LNCaP clone FGC (cell line): ENCODE results near the gene C3orf62.
"Not testable (repeated sequence)": the region's sequence is repeated elsewhere in the genome, so short reads cannot be mapped to it uniquely, and the experiment has no call there.

Source experiments
- DNase-seq: peaks from one replicate; pipeline ENCODE4 v3.0.0-alpha.2; 2011; ENCODE audit warnings: low read depth
- H3K4me3 ChIP-seq: 2 replicates; pipeline ENCODE4 v1.5.1; 2011; ENCODE audit warnings: mild to moderate bottlenecking, low read depth, low read length, control low read depth
- CTCF ChIP-seq: IDR thresholded peaks from 2 replicates; pipeline ENCODE4 v1.5.1; 2012; ENCODE audit warnings: mild to moderate bottlenecking; ENCODE audit not compliant: control insufficient read depth, insufficient read depth; ENCODE audit errors: extremely low read depth

Gene C3orf62

GRCh38 chr3:49255718-49256511 is 21.1 kb downstream of the C3orf62 start:
- no peak for TF ChIP-seq CTCF
- H3K4me3 ChIP-seq: no peak overlapping the region
- no peak for DNase-seq

GRCh38 chr3:49255112-49255511 is 21.9 kb downstream of the C3orf62 start:
- no peak for TF ChIP-seq CTCF

GRCh38 chr3:49253512-49253911 is 23.5 kb downstream of the C3orf62 start:
- no peak for DNase-seq
- H3K4me3 ChIP-seq: no peak overlapping the region
- TF ChIP-seq CTCF: no peak

More at GRCh38 chr3:49255112-49255511, 21.9 kb downstream of the C3orf62 start:
- no peak overlapping the region for H3K4me3 ChIP-seq
- DNase-seq: no peak

GRCh38 chr3:49248840-49249227 is 28.2 kb downstream of the C3orf62 start:
- no peak overlapping the region for H3K4me3 ChIP-seq
- peak; percentile 23 for DNase-seq
- no peak for TF ChIP-seq CTCF

- H3K4me3 ChIP-seq: no peak overlapping the region
- TF ChIP-seq CTCF: 0 out of 2 replicates have a peak, but pooled peaks have one; percentile 3
- DNase-seq: no peak
Observed at GRCh38 chr3:49244581-49245205, 32.3 kb downstream of the C3orf62 start.

- not testable (repeated sequence) for DNase-seq, H3K4me3 ChIP-seq
Observed at GRCh38 chr3:49240091-49240490, 36.9 kb downstream of the C3orf62 start.

- no peak for TF ChIP-seq CTCF
- H3K4me3 ChIP-seq: no peak overlapping the region
- DNase-seq: no peak
Observed at GRCh38 chr3:49238274-49239127, 38.5 kb downstream of the C3orf62 start.
